Neural cell (in vitro differentiated cells): ENCODE data around the gene TCFL5. TPM values are rescaled to one million over a fixed set of nuclear protein-coding genes. Genes with fewer than 3 reads are reported as not detected.

Experiments used
- H2AFZ ChIP-seq: fragments of 200-600, 300-800 bp; sonication (generic), shearing (Covaris generic); 2 replicates; pipeline ENCODE4 v1.6.0; 2014; ENCODE audit warnings: low read depth, mild to moderate bottlenecking, antibody characterized with exemption, low read length, moderate library complexity
- H3F3A ChIP-seq: fragments of 200-600 bp; shearing (Covaris generic); 2 replicates; pipeline ENCODE4 v1.6.1; 2016; ENCODE audit warnings: mild to moderate bottlenecking, moderate library complexity, mixed read lengths, antibody characterized with exemption, low read length; ENCODE audit not compliant: insufficient read depth, poor library complexity, severe bottlenecking
- H3K27ac ChIP-seq: fragments of 200-600, 300-800 bp; sonication (generic), shearing (Covaris generic); 2 replicates; pipeline ENCODE4 v1.5.1; 2014; ENCODE audit warnings: mild to moderate bottlenecking, low read length, moderate library complexity
- H3K27me3 ChIP-seq: fragments of 300-800, 200-600 bp; sonication (generic), shearing (Covaris generic); 2 replicates; pipeline ENCODE4 v1.6.0; 2014; ENCODE audit warnings: mild to moderate bottlenecking, low read depth, low read length, moderate library complexity; ENCODE audit not compliant: insufficient read depth
- H3K36me3 ChIP-seq: fragments of 300-800, 200-600 bp; sonication (generic), shearing (Covaris generic); 2 replicates; pipeline ENCODE4 v1.5.1; 2014; ENCODE audit warnings: mild to moderate bottlenecking, antibody characterized with exemption, low read length, moderate library complexity; ENCODE audit not compliant: insufficient read depth
- H3K4me2 ChIP-seq: fragments of 300-800, 200-600 bp; sonication (generic), shearing (Covaris generic); 2 replicates; pipeline ENCODE4 v1.6.0; 2014; ENCODE audit warnings: mild to moderate bottlenecking, low read length
- H3K4me3 ChIP-seq: fragments of 300-800, 200-600 bp; sonication (generic), shearing (Covaris generic); 2 replicates; pipeline ENCODE4 v1.5.1; 2014; ENCODE audit warnings: mild to moderate bottlenecking, low read length, moderate library complexity
- H3K79me2 ChIP-seq: fragments of 200-600 bp; shearing (Covaris generic); replicated peaks from 2 replicates; pipeline ENCODE4 v1.6.0; 2014; ENCODE audit warnings: mild to moderate bottlenecking, low read length, moderate library complexity; ENCODE audit not compliant: insufficient read depth
- H3K9ac ChIP-seq: fragments of 300-800, 200-600 bp; sonication (generic), shearing (Covaris generic); 2 replicates; pipeline ENCODE4 v1.6.1; 2016; ENCODE audit warnings: mild to moderate bottlenecking, low read length, mixed read lengths
- H3K9me2 ChIP-seq: fragments of 200-600 bp; shearing (Covaris generic); 2 replicates; pipeline ENCODE4 v1.6.1; 2016; ENCODE audit warnings: mild to moderate bottlenecking, low read length, mixed read lengths; ENCODE audit not compliant: insufficient read depth
- H3K9me3 ChIP-seq: fragments of 200-600, 300-800 bp; sonication (generic), shearing (Covaris generic); 2 replicates; pipeline ENCODE4 v1.6.1; 2016; ENCODE audit warnings: mild to moderate bottlenecking, mixed run types, low read length, moderate library complexity, mixed read lengths
- H4K20me1 ChIP-seq: fragments of 200-600 bp; shearing (Covaris generic); 2 replicates; pipeline ENCODE4 v1.6.1; 2016; ENCODE audit warnings: mild to moderate bottlenecking, mixed run types; ENCODE audit not compliant: insufficient read depth
- CTCF ChIP-seq: fragments of 450-650 bp; IDR thresholded peaks from 2 replicates; pipeline ENCODE4 v1.5.1; 2014; ENCODE audit warnings: antibody characterized with exemption, mild to moderate bottlenecking, moderate library complexity; ENCODE audit not compliant: poor library complexity, severe bottlenecking
- EP300 ChIP-seq: fragments of 450-650 bp; conservative IDR thresholded peaks from 2 replicates; pipeline ENCODE4 v1.6.1; 2014; ENCODE audit warnings: antibody characterized with exemption, mild to moderate bottlenecking, moderate library complexity; ENCODE audit not compliant: poor library complexity, severe bottlenecking
- EZH2 ChIP-seq: fragments of 200-600, 300-800 bp; shearing (Covaris generic), sonication (generic); IDR thresholded peaks from 2 replicates; pipeline ENCODE4 v1.6.1; 2014; ENCODE audit warnings: antibody characterized with exemption, low read length, borderline replicate concordance, mild to moderate bottlenecking; ENCODE audit not compliant: insufficient read depth, poor library complexity, severe bottlenecking
- MXI1 ChIP-seq: fragments of 450-650 bp; conservative IDR thresholded peaks from 2 replicates; pipeline ENCODE4 v1.6.1; 2014; ENCODE audit warnings: antibody characterized with exemption, mild to moderate bottlenecking; ENCODE audit not compliant: poor library complexity, severe bottlenecking
- POLR2AphosphoS5 ChIP-seq: IDR thresholded peaks from 2 replicates; pipeline ENCODE4 v1.6.1; 2012
- RAD21 ChIP-seq: fragments of 450-650 bp; conservative IDR thresholded peaks from 2 replicates; pipeline ENCODE4 v1.6.1; 2014; ENCODE audit warnings: antibody characterized with exemption, mild to moderate bottlenecking, moderate library complexity
- REST ChIP-seq: IDR thresholded peaks from 2 replicates; pipeline ENCODE4 v1.6.1; 2012; ENCODE audit warnings: borderline replicate concordance
- SMC3 ChIP-seq: fragments of 450-650 bp; conservative IDR thresholded peaks from 2 replicates; pipeline ENCODE4 v1.6.1; 2014; ENCODE audit warnings: antibody characterized with exemption, mild to moderate bottlenecking, moderate library complexity; ENCODE audit not compliant: poor library complexity
- TAF1 ChIP-seq: IDR thresholded peaks from 2 replicates; pipeline ENCODE4 v1.6.1; 2012; ENCODE audit warnings: low read depth
- polyA plus RNA-seq: library from polyadenylated mRNA; depleted of rRNA; stranded (reverse); fragments of >200 nt; gene quantifications from 2 replicates; pipeline ENCODE4 v1.2.3, GENCODE V29; 2014

TCFL5 gene
- polyA plus RNA-seq, 1 donor from 2014 or later = 9.8 TPM

- H3K9me3 ChIP-seq = no peaks in the 10 kb centered on the region
- H3K4me2 ChIP-seq = no peak overlapping the region
- no peak for TF ChIP-seq CTCF
- TF ChIP-seq SMC3 = no peak
- no peak for TF ChIP-seq MXI1
- TF ChIP-seq EP300 = no peak
- TF ChIP-seq POLR2AphosphoS5 = no peak
- no peak for TF ChIP-seq RAD21
- no peak for TF ChIP-seq EZH2
- no peak for TF ChIP-seq REST
- TF ChIP-seq TAF1 = no peak
- H3K9me2 ChIP-seq = no peaks in the 10 kb centered on the region
- no peak overlapping the region for H3K9ac ChIP-seq
- no peaks in the 10 kb centered on the region for H3K27me3 ChIP-seq
- H3K27ac ChIP-seq = no peak overlapping the region
- H3K36me3 ChIP-seq = no peaks in the 10 kb centered on the region
- no peaks in the 10 kb centered on the region for H3F3A ChIP-seq
- no peaks in the 10 kb centered on the region for H3K79me2 ChIP-seq
- no peaks in the 10 kb centered on the region for H4K20me1 ChIP-seq
- H3K4me3 ChIP-seq = no peak overlapping the region
- no peak overlapping the region for H2AFZ ChIP-seq
These were observed 31.4 kb downstream of the TCFL5 start for GRCh38 chr20:62830251-62830650.

GRCh38 chr20:62829231-62830230 is 32.1 kb downstream of the TCFL5 start:
- H3K4me3 ChIP-seq = no peak overlapping the region
- H3K27ac ChIP-seq = no peak overlapping the region
- H3F3A ChIP-seq = no peaks in the 10 kb centered on the region
- no peak overlapping the region for H3K4me2 ChIP-seq
- no peak overlapping the region for H2AFZ ChIP-seq
- H3K27me3 ChIP-seq = no peaks in the 10 kb centered on the region
- H3K79me2 ChIP-seq = no peaks in the 10 kb centered on the region
- H3K9me2 ChIP-seq = no peaks in the 10 kb centered on the region
- H3K9me3 ChIP-seq = no peaks in the 10 kb centered on the region
- H3K36me3 ChIP-seq = no peaks in the 10 kb centered on the region
- no peaks in the 10 kb centered on the region for H4K20me1 ChIP-seq
- no peak overlapping the region for H3K9ac ChIP-seq
- no peak for TF ChIP-seq SMC3
- no peak for TF ChIP-seq EZH2
- TF ChIP-seq TAF1 = no peak
- TF ChIP-seq MXI1 = no peak
- TF ChIP-seq POLR2AphosphoS5 = no peak
- TF ChIP-seq RAD21 = no peak
- TF ChIP-seq CTCF = no peak
- TF ChIP-seq EP300 = no peak
- TF ChIP-seq REST = no peak
